Measurements from ENCODE around the gene SASH1. TPM values are rescaled to one million over a fixed set of nuclear protein-coding genes. Genes with fewer than 3 reads are reported as not detected.

SASH1 gene
- total RNA-seq, 6 experiments from 2014 or later = 66.0 to 91.4 (median 88.4) TPM

DNA sequence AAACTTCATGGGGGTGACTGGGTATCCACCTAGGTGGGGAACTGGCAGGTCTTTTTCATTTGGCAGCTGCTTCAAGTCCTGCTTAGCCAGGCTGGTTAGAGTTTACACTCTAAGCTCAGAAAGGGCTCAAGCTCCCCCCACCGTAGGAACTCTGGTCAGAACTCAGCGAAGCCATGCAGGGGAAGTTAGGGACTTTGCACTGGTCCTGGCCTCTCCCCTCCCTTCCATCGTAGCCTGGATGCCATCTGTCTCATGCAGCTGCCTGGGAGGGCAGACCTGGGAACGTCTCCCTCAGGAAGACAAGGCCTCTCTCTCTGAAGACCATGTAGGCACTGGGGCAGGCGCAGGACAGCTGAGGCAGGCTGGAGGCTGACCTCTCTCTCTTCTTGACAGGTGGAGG is 220.4 kb downstream of the SASH1 start:
- TF ChIP-seq, protein P1, sequence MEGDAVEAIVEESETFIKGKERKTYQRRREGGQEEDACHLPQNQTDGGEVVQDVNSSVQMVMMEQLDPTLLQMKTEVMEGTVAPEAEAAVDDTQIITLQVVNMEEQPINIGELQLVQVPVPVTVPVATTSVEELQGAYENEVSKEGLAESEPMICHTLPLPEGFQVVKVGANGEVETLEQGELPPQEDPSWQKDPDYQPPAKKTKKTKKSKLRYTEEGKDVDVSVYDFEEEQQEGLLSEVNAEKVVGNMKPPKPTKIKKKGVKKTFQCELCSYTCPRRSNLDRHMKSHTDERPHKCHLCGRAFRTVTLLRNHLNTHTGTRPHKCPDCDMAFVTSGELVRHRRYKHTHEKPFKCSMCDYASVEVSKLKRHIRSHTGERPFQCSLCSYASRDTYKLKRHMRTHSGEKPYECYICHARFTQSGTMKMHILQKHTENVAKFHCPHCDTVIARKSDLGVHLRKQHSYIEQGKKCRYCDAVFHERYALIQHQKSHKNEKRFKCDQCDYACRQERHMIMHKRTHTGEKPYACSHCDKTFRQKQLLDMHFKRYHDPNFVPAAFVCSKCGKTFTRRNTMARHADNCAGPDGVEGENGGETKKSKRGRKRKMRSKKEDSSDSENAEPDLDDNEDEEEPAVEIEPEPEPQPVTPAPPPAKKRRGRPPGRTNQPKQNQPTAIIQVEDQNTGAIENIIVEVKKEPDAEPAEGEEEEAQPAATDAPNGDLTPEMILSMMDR (IDR thresholded peaks at IDR 0.05) = no peak
- Mint-ChIP-seq H3K4me3 (no peak overlapping the region), H3K27ac (no peak overlapping the region), H3K4me1 (ENCODE audit: low read depth) (peaks cover 35% of the 10 kb centered on the region), H3K9me3 (no peaks in the 10 kb centered on the region), H3K36me3 (ENCODE audit: low read depth) (no peaks in the 10 kb centered on the region), H3K27me3 (ENCODE audit: insufficient read depth) (peaks cover 2% of the 10 kb centered on the region; the same call in 1 of the 2 replicates)
- DNase-seq = no peak

DNA sequence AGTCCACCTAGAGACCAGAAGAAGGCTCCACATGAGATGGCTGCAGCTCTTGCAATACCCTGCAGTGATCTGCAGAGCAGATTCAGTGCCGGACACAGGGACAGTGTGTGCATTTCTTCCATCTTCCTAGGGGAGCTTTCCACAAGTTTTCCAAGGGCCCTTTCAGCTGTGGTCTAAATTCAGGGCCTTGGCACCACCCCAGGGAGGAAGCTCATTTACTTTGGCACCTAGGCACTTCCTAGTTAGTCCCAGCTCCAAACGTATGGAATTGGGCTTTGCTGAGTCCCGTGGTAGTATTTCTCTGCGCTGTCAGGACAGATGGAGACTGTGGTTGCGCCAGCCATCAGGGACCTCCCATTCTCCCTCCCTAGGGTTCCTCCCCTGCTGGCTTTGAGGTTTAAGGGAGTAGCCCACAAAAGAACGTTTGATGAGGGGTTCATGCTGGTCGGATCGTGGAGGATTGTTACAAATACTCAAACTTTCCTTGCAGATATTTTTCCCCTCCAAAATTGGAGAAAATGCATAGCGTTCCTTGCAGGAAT is 221.9 kb downstream of the SASH1 start:
- Mint-ChIP-seq H3K36me3 (ENCODE audit: low read depth) (no peaks in the 10 kb centered on the region), H3K27ac (no peak overlapping the region), H3K4me3 (no peak overlapping the region), H3K27me3 (ENCODE audit: insufficient read depth) (peaks cover 2% of the 10 kb centered on the region; the same call in 1 of the 2 replicates), H3K9me3 (no peaks in the 10 kb centered on the region), H3K4me1 (ENCODE audit: low read depth) (peaks cover 34% of the 10 kb centered on the region)
- TF ChIP-seq, protein P1 (IDR thresholded peaks at IDR 0.05) = no peak
- no peak for DNase-seq

GRCh38 chr6:148565321-148565926 is 222.8 kb downstream of the SASH1 start:
- Mint-ChIP-seq H3K36me3 (ENCODE audit: low read depth) (no peaks in the 10 kb centered on the region), H3K4me1 (ENCODE audit: low read depth) (peaks cover 32% of the 10 kb centered on the region), H3K4me3 (peak overlapping the region; percentile 74; the same call in 1 of the 2 replicates), H3K27me3 (ENCODE audit: insufficient read depth) (no peaks in the 10 kb centered on the region; the same call in 1 of the 2 replicates), H3K27ac (peak overlapping the region; percentile 90), H3K9me3 (no peaks in the 10 kb centered on the region)
- DNase-seq = no peak
- TF ChIP-seq, protein P1 (IDR thresholded peaks at IDR 0.05) = no peak

- Mint-ChIP-seq H3K27me3 (ENCODE audit: insufficient read depth) (no peaks in the 10 kb centered on the region; the same call in 1 of the 2 replicates), H3K27ac (peak overlapping the region; percentile 90), H3K4me1 (ENCODE audit: low read depth) (peaks cover 35% of the 10 kb centered on the region), H3K9me3 (no peaks in the 10 kb centered on the region), H3K4me3 (peak overlapping the region; percentile 74), H3K36me3 (ENCODE audit: low read depth) (no peaks in the 10 kb centered on the region)
- TF ChIP-seq, protein P1 (IDR thresholded peaks at IDR 0.05) = no peak; the same call in 1 of the 2 replicates
- DNase-seq = peak; percentile 89
Measured at GRCh38 chr6:148565930-148566663, 223.5 kb downstream of the SASH1 start.

GRCh38 chr6:148566664-148567350 is 224.2 kb downstream of the SASH1 start:
- Mint-ChIP-seq H3K9me3 (no peaks in the 10 kb centered on the region), H3K36me3 (ENCODE audit: low read depth) (no peaks in the 10 kb centered on the region), H3K27ac (peak overlapping the region; percentile 90), H3K4me1 (ENCODE audit: low read depth) (peaks cover 35% of the 10 kb centered on the region), H3K4me3 (peak overlapping the region; percentile 74), H3K27me3 (ENCODE audit: insufficient read depth) (no peaks in the 10 kb centered on the region; the same call in 1 of the 2 replicates)
- no peak for DNase-seq
- TF ChIP-seq, protein P1 (IDR thresholded peaks at IDR 0.05) = no peak
